Stimulated activated CD4-positive, alpha-beta T cell treated with anti-CD3 and anti-CD28 coated beads, Interleukin-1b, Interleukin-23, amount 100 ng/mL, for 4 hours (primary cell): ENCODE data around the gene STK10.

Experiments used
- DNase-seq, 2 donors: peaks; one replicate each; pipeline ENCODE4 v3.0.0-alpha.2; 2020; ENCODE audit warnings: low read depth in 2 of 2

STK10 gene

DNA sequence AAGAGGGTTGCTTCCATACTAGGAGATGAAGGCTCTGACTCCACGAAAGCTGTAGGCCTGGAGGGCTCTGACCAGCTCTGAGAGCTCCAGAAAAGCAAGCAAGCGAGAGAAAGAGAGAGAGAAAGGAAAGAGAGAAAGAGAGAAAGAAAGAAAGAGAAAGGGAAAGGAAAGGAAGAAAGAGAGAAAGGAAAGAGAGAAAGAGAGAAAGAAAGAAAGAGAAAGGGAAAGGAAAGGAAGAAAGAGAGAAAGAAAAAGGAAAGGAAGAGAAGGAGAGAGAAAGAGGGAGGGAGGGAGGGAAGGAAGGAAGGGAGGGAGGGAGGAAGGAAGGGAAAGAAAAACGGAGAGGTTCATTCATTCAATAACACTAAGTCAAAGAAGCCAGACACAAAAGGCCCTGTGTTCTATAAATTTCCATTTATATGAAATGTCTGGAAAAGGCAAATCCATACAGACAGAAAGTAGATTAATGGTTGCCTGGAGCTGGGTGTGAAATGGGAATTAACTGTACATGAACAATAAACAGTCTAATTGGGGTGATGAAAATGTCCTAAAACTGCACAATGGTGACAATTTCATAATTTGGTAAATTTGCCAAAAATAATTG is 1.8 kb upstream of the STK10 start:
- DNase-seq = no peak

GRCh38 chr5:172188893-172189692 is 1.1 kb upstream of the STK10 start:
- no peak for DNase-seq

DNA sequence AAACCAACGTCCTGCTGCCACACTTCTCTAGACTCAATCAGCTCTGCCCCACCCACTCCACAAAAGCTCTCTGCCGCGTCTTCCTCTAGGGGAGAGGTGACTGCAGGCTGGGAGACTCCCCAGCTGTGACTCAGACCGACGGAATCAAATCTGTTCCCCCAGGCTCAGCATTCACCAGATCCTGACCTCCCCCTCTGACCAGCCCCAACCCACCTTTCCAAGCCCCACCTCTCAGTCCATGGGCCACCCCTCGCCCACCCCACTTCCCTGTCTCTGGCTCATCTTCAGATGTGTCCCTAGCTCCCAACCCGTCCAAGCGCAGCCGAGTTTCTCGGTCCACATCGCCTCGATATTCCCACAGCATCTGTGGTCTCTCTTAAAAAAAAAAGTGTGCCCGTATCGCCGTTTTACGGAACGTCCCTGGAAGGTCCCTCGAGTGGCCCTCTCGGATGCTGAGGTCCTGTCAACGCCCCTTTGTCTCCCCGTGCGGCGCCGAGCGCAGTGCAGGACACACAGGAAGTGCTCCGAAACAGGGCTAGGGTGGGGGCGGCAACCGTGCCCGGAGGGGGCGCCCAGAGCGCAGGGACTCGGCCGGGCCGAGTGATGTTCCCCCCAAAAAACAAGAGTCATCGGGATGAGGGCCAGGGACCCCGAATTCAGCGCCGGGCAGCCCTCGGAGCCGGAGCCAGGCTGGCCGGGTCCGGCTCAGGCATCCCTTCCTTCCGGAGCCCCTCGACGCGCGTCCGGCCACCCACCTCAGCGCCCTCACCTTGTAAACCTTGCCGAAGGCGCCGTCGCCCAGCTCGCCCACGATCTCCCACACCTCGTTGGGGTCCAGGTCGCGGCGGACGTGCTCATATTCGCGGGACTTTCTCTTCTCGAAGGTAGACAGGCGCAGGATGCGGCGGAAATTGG is 649 bp downstream of the STK10 start:
- DNase-seq = peak; percentile 51 to 53

- DNase-seq = no peak
Observed at GRCh38 chr5:172186114-172186695, 1.8 kb downstream of the STK10 start.

- no peak for DNase-seq
Observed at GRCh38 chr5:172185096-172185461, 2.9 kb downstream of the STK10 start.

- DNase-seq = no peak
Observed at GRCh38 chr5:172183881-172184280, 4.1 kb downstream of the STK10 start.

- no peak for DNase-seq
Observed at GRCh38 chr5:172182291-172182690, 5.7 kb downstream of the STK10 start.

- DNase-seq = no peak
Observed at GRCh38 chr5:172180936-172181335, 7.1 kb downstream of the STK10 start.

- DNase-seq = no peak
Observed at GRCh38 chr5:172178991-172179989, 8.7 kb downstream of the STK10 start.

GRCh38 chr5:172178301-172178987 is 9.6 kb downstream of the STK10 start:
- no peak for DNase-seq

DNA sequence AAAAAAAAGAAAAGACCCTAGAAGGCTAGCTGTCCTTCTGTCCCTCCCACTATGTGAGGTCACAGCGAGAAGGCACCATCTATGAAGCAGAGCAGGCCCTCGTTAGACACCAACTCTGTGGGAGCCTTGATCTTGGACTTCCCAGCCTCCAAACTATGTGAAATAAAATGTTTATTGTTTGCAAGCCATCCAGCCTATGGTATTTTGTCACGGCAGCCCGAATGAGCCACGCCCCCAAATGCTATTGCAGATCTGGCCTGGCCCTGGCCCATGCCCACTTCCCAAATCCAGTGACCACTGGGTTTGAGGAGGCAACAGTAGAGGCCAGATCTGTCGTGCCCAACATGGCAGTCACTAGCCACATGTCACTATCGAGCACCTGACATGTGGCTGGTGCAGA is 10.8 kb downstream of the STK10 start:
- DNase-seq = no peak

GRCh38 chr5:172175263-172175719 is 12.7 kb downstream of the STK10 start:
- peak; percentile 70 to 71 for DNase-seq

DNA sequence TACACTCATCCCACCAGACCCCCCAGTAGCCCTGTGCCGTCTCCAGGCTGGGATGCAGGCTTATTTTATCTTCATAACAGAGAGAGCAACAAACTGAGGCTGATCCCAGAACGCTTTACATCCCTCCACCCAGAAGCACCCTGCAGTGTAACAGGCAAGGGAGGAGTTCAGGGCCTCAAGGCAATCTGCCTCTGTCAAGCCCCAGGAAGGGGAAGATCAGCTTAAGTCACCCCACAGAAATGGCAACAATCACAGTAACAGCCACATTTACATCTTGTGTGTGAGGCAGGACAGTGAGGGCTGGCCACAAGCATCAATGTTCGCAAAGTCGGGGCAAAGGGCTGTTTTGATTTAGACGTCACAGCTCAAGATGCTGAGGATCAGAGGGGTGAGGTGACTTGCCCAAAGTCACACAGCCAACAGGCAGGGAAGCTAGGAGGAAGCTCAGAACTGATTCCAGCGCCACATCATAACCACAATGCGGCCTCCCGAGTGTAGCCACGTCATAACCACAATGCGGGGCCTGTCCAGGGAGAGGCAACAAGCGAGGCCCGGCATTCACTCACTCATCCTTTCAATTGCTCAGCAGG is 14.4 kb downstream of the STK10 start:
- DNase-seq = peak; percentile 41 to 51

GRCh38 chr5:172172912-172173563 is 15.0 kb downstream of the STK10 start:
- DNase-seq = no peak

- DNase-seq = no peak
Observed at GRCh38 chr5:172171118-172171517, 16.9 kb downstream of the STK10 start.

GRCh38 chr5:172170251-172170701 is 17.7 kb downstream of the STK10 start:
- DNase-seq = no peak

DNA sequence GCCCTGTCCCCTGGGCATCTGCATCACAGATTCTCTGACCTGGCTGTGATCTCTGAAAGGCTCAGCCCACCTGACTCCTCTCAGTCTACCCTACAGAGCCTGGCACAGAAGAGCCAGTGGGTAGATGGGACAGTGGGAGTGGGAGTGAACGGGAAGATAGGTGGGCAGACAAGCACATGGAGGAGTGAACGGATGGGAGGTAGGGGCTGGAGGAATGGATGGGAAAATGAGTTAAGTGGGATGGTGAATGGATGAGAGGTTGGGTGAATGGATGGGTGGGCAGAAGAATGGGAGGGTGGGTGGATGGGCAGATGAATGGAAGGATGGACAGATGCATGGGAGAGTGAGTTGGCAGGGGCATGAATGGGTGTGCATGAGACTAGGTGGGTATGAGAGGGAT is 18.8 kb downstream of the STK10 start:
- DNase-seq = no peak

DNA sequence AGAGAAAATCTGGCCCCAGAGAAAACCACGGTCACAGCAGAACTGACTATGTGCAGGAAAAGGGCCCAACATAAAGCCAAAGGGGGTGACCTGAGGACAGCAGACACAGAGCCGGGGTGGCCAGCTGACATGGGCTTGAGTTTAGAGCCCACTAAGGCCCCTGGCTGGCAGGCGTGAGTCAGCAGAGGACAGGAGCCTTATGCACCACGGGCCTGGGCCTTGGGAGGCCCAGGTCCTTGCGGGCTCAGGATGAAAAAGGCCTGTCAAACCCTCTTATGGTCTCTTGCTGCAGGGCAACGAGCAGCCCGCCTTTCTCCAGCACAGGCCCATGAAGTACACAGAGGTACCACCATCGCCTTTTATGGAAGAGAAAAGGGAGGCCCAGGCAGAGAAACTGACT is 19.7 kb downstream of the STK10 start:
- no peak for DNase-seq

DNA sequence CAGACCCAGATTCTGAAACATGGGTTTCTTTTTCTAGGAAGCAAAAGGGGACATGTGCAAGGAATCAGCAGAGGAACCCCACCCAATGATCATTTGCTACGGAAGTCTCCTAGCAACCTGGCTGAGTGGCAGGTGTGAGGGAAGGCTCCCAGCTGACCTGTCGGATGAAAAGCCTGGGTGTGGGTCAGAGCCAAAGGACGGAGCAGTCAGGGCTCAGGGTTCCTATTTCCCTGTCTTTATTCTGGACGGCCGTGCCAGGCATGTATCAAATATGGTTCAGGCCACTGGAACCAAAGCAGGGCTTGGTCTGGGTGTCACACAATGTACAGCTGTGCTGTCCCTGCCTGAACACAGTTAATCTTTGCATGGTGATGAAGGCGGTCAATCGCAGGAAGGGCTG is 20.1 kb downstream of the STK10 start:
- no peak for DNase-seq
